Pulmonary artery endothelial cell (primary cell): Measurements from ENCODE around the gene SPINK2. TPM values are rescaled to one million over a fixed set of nuclear protein-coding genes. Genes with fewer than 3 reads are reported as not detected.

Experiments used
- DNase-seq: peaks from one replicate; pipeline ENCODE4 v3.0.0-alpha.2; 2011; ENCODE audit warnings: low read depth, low spot score
- total RNA-seq: library from RNA; depleted of rRNA; stranded (reverse); fragments of >200 nt; gene quantifications from 2 replicates; pipeline ENCODE4 v1.2.3, GENCODE V29; 2014

The SPINK2 gene, protein sequence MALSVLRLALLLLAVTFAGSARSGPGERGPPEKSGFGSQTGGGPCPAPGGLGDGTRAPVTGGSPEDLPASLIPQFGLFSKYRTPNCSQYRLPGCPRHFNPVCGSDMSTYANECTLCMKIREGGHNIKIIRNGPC
- total RNA-seq: not detected in 2 replicates

DNA sequence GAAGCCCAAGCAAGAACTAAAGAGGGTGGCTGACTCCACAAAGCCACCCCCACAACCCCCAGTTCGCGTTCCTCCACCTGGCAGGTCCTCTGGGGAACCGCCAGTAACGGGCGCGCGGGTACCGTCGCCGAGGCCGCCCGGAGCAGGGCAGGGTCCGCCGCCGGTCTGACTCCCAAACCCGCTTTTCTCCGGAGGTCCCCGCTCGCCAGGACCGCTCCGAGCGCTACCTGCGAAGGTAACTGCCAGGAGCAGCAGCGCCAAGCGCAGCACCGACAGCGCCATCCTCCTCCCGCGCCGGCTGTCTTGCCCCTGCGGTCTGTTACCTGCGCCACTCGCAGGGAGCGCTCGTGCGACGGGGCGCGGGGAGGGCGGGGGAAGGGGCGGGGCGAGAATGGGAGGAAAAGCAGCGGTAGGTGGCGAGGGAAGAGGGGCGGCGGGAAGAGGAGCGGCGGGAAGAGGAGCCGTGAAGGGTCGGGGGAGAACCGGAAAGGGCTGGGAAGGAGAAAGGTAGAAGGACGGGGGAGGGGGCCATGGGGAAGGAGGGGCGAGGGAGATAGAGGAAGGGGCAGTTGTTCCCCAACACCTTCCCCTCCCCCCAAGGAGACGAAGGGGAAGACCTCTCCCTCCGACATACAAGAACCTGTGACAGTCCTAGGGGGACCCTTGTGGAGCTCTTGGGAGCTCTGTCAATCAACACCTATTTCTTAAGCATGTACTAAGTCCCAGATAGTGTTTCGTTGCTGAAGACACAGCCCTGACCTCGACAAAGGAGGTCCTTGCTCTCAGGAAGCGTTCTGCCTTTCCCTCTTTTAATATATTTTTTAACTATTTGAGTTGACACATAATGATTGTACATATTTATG lies at the start of gene SPINK2:
Gene SPINK2 (minus strand): TSS at position 321 of the 863 bp plus-strand sequence. CDS start 39 bp downstream, at position 282.
- DNase-seq: no peak

DNA sequence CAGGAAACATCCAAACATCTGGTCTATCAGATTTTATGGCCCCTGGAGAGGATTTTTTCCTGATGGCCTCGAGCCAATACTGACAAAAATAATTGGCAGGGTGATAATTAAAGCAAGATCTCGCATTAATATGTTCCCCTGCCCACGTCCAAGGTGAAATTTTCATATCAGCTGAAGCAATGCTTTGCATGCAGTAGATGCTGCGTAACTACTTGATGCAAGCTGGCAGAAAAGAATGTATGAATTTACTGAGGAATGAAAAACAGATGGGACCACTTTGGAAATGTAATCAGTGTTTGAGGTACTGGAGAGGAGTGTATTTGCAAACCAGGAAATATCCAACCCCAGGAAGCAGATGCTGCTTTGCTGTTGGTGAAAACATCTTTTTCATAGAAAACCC lies 49.4 kb upstream of the SPINK2 start:
- no peak for DNase-seq

DNA sequence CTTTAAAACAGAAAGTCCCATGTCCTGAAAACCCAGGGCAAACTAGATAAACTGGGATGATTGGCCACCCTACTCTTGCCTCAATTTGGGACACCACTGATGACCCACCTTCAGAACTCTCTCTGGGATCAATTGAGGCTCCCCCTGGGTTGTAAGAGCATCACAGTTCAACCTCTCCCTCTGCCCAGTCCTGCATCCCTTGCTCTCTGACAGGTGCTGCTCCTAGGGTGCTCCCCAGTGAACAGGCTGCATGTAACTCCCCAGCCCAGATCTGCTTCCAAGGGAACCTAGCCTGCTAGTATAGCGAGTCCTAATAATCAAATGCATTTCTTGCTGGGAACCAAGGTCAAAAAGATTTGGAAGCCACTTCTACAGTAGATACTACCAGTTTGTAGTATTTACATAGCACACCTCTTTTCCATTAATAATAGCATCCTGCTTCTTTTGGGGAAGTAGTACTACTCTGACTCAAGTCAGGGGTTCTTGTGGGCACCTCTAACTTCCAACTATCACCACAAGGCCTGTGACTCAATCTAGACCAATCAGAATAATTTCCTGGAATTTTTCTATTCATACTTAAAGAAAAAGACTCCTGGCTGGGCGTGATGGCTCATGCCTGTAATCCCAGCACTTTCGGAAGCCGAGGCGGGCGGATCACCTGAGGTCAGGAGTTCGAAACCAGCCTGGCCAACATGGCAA lies 42.1 kb upstream of the SPINK2 start:
- no peak for DNase-seq

DNA sequence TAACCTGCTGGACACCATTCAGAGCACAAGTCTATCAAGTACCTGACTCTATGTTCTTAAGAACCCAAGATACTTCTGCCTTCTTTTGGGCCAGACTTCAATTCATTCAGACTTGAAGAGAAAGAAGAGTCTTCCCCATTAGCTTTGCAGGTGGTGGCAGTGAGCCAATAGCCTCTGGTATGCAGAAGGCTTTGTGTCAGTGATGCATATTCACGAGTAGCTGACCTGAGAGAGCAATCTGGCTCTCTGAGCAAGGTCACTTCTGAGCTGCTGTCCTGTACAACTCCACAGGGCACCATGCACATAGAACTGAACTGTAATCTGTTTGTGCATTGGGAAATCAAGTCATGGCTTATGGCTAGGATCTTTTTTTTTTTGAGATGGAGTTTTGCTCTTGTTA lies 39.9 kb upstream of the SPINK2 start:
- no peak for DNase-seq

DNA sequence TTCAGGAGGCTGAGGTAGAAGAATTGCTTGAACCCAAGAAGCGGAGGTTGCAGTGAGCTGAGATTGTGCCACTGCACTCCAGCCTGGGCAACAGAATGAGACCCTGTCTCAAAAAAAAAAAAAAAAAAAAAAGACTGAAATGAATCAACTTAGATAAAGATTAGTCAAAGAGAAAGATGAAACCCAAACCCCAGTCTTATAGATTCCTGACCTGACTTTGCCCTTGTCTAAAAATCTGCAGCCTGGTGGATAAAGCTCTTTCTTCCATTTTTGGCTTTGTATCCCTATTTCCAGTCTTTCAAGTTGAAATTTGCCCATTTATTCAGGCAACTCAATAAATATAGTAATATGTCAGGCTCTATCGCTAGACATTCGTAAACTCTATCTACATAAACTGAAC lies 39.3 kb upstream of the SPINK2 start:
- no peak for DNase-seq

DNA sequence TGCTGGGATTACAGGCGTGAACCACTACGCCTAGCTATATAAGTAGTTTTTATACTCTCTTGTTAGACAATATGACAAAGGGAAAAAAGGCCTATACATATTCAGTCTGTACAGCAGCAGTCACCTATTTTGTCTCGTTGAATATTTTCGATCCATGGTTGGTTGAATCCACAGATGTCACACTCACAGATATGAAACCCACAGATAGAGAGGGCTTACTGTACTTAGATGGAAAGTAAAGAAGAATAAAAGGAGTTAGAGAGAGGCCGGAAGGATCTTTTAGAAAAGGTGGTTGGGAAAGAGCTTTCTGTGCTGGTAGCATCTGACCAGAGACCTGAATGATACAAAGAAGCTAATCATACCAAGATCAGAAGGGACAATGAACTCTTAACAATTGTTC lies 38.3 kb upstream of the SPINK2 start:
- DNase-seq: no peak

DNA sequence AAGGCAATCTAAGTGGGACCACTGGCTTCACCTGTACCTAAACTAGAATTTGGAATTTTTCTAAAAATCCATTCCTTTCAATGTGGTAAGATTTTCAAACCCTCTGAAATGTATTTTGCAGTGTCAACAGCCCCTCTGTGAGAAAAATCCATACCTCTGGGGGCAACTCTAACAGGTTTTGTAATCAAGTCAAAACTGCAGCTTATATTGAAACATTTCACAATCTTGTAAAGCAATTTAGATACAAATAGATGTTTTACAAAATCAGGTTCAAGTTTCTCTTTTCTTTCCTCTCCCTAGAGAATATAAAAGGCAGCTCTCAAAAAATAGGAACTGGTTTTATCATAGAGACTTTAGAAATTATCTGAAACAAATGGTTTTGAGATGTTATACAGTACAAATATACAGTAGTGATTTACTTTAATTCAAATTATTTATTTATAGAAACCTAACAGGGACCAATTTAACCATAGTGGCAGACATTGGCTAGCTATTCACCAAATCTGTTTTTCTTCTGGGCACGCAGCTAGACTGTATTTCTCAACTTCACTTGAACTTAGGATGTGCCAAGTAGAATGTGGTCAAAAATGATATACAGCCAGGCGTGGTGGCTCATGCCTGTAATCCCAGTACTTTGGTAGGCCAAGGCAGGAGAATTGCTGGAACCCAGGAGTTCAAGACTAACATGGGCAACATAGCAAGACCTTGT lies 36.3 kb upstream of the SPINK2 start:
- no peak for DNase-seq

DNA sequence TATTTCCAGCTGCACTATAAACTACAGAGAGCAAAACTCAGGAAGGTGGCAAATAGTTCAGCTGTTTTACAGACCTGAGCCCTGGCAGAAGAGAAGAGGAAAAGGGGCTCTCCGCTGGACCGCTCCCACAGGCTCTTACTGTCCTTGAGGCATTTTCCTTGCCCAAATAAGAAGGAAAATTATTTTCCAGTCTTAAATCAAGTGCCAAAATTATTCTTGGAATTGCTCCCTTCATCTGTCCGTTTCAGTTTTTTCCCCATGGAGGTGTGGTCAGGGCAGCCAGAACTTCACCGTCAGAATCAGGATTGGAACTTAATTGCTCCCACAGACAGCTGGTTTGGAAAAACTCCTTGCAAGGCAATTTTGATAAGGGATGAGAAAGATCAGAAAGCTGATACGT lies 35.2 kb upstream of the SPINK2 start:
- no peak for DNase-seq

DNA sequence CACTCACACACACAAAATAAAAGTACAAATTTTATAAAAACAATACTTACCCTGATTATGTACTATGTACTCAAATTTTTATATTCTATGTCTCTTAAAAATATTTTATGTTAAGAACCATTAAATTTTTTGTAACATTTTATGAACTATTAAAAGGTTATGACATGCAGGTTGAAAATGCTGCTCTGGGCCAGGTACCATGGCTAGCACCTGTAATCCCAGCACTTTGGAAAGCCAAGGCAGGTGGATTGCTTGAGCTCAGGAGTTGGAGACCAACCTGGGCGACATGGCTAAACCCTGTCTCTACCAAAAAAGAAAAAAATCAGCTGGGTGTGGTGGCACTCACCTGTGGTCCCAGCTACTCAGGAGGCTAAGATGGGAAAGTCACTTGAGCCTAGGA lies 29.4 kb upstream of the SPINK2 start:
- no peak for DNase-seq

DNA sequence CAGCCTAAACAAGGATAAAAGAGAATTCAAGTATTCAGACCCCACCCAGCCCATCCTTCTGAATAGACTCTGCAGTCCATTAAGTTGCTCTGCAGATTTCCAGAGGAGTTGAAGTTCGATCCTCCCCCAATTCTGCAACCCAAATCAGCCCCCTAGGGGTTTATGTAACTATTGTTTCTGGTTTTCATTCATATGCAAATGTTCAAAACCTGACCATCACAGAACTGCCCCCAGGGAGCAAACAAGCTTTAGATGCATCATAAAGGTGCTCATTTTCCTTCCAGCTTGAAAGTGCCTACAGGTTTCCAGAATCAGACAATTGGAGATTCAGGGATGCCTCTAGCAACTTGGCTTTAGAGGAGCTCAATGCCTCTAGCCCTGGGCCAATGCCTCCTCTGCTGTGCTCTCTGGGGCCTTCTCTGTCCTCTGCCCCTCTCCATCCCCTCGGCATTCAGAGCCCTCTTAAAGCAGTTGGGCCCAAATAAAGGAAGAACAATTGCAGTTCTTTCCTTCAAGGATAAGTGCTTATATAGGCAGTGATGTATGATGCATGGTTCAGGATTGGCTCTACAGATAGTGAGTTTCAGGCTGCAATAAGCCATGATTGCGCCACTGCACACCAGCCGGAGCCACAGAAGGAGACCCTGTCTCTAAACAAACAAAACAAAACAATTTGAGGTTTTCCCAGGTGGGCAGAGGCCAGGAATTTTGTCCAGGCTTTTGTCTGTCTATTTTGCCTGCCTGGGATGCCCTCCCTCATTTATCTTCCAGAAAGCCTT lies 23.5 kb upstream of the SPINK2 start:
- no peak for DNase-seq

DNA sequence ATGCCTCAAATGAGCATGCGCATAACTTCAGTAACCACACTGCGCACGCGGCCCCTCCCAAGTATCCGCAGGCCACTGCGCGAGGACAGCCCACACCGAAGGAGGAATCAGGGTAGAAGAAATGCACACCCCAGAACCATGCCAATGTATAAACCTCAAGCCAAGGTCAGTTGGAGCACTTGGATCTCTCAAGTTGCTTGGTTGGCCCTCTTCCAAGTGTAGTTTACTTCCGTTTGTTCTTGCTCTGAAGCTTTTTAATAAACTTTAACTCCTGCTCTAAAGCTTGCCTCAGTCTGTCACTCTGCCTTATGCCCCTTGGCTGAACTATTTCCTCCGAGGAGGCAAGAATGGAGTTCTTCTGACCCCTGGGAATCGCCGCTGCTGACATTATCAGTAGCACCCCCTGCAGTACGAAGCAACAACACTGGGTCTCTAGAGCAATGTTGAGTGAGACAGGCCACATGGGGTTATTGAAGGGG lies 22.0 kb upstream of the SPINK2 start:
- DNase-seq: no peak

DNA sequence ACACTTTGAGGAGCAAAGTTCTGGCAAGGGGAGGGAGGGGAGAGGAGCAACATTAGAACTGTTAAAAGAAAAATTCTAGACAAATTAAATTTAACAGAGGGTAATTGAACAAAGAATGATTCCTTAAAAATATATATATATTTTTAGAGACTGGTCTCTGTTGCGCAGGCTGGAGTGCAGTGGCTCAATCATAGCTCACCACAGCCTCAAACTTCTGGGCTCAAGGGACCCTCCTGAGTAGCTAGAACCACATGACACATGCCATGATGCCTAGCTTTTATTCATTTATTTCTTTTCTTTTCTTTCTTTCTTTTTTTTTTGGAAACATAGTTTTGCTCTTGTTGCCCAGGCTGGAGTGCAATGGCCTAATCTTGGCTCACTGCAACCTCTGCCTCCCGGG lies 19.1 kb upstream of the SPINK2 start:
- DNase-seq: no peak

DNA sequence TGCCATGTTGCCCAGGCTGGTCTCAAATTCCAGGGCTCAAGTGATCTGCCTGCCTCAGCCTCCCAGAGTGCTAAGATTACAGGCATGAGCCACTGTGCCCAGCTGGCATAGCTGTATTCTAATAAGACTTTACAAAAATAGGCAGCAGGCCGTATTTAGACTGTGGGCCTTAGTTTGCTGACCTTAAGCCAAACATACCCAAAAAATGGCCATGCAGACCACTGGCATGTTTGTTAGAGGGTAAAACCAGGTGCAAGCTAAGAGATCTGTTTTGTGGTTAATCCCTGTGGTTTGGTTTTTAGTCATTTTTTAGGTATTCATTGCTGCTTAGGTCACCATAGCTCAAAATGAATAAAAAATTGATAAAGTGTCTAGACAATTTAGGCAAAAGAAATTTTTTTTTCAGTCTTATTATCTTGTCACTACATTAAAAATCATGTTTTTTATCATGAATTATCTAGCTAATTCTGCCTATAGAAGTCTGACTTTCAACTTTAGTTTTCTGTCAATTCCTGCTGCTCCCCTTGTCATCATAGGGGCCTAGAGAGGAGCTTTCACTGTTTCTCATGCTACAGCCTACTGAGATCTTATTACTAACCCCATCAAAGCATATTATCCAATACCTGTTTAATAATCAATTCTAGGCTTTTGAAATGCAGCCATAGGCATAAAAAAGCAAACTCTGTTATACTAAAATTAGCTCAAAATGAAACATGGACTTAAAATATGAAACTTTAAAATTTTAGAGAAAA lies 7.5 kb upstream of the SPINK2 start:
- no peak for DNase-seq

DNA sequence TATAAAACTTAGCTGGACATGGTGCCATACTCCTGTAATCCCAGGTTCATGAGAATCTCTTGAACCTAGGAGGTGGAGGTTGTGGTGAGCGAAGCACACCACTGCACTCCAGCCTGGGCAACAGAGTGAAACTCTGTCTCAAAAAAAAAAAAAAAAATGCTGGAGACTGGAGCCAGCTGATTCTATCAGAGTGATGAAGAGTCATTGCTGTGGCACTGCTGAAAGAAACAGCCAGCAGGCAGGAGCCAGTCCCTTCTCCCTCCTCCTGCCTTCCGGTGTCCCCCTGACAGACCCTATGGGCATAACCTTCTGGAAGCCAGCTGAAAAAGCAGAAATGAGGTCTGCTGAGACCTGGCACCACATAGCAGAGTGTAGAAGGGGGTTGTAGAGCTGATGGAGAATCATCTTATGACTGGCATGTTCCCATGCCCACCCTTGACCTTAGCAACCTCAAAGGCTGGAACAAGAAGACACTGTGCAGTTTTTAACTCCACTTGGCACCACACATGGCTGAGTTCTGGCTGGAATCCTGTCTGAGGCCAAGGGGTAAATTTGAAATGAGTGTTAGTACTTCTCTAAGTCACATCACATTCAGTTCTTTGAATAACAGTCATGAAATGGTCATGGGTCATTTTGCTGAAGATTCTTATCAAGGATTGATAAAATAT lies 2.6 kb upstream of the SPINK2 start:
- DNase-seq: no peak

DNA sequence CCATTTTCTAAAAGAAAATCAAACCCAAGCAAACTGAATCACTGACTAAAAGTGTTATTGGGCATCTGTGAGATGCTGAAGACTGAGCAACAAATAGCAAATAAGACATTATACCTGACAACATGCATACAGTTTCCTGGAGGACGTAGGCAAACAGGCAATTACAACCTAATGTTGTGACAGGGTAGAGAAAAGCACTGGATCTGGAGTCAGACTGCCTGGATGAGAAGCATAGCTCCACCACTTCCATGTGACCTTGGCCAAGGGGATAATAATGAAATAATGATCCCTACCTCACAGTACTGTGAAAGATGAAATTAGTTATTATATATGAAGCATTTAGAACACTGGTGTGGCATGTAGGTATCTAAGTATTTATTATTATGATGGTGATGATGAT lies 2.7 kb downstream of the SPINK2 start:
- no peak for DNase-seq

DNA sequence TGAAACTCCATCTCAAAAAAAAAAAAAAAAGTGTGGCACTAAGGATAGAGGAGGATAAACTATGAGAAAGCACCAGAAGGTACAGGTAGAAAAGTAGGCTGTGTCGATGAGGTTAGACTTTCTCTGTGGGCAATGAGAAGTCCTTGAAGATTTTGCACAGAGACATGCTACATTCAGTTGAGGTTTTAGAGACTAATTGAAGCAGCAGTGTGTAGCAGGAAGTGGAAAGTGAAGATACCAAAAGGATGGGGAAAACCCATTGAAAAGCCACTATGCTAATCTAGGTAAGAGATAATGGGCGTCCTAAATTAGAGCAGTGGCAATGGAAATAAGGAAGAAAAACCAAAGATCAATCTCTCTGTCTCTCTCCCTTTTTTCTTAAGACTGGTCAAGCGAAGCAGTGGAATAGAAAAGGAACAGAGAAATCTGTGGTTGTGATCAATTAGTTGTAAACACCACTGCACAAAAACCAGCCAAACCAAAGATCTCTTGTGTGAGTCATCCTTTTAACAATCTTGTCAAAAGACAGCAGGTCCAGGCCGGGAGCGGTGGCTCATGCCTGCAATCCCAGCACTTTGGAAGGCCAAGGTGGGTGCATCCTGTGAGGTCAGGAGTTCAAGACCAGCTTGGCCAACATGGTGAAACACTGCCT lies 3.5 kb downstream of the SPINK2 start:
- DNase-seq: no peak

DNA sequence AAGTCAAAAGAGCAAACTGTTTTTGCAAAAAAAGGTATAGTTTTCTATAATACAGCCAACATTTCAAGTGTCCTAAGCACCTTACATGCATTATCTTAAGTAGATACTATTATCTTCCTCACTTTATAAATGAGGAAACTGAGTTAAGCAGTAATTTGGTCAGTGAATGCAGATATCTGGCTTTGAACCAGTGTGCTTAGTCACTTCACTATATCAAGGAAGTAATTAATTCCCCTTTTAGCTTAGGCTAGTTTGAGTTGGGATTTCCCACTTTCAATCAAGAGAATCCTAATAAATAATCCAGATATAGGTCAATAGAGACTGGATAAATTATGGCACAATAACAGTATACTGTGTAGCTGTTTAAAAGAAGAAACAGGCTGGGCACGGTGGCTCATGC lies 14.8 kb downstream of the SPINK2 start:
- DNase-seq: no peak

DNA sequence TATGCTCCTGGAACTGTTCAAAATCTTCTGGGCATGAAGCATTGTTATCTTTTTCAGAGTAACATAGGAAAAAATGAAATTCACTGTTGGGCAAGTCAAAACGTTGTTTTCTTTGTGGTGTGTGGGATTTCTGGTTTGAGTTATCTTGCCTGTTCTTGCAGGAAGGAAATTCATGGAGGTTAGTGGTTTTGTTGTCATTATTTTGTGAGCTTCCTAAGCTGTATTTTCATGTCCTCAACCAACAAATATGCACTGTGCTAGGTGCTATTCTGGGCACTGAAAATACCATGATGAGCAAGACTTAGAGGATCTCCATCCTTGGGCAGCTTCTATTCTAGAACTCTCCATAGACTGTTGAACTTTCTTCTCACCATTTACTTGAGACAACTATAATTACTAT lies 16.9 kb downstream of the SPINK2 start:
- DNase-seq: no peak

DNA sequence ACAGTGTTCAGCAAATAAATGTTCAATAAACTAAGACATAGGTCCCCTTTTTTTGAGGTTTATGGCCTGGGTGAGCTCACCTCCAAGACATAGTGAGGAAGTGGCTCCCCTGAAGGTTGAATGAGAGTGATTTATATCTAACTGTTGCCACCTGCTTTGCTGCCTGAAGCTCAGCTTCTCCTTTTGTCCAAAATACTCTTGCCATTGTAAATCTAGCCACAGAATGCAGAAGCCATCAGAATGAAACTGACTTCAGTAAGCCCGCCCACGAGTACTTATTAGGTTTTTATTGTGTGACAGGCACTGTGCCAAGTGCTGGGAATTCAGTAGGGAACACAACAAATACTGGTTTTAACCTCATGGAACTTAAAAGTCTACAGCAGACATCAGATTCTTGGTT lies 18.0 kb downstream of the SPINK2 start:
- no peak for DNase-seq
